GOT3 (cell line): ENCODE measurements around the gene DQX1.
A peak's percentile ranks its signal among the peaks of the same experiment; 100 is the strongest.

Experiments
- DNase-seq: peaks from one replicate; lab custom pipeline; 2025; ENCODE audit warnings: mixed read lengths; lab: John Stamatoyannopoulos, UW

Gene DQX1

DNA sequence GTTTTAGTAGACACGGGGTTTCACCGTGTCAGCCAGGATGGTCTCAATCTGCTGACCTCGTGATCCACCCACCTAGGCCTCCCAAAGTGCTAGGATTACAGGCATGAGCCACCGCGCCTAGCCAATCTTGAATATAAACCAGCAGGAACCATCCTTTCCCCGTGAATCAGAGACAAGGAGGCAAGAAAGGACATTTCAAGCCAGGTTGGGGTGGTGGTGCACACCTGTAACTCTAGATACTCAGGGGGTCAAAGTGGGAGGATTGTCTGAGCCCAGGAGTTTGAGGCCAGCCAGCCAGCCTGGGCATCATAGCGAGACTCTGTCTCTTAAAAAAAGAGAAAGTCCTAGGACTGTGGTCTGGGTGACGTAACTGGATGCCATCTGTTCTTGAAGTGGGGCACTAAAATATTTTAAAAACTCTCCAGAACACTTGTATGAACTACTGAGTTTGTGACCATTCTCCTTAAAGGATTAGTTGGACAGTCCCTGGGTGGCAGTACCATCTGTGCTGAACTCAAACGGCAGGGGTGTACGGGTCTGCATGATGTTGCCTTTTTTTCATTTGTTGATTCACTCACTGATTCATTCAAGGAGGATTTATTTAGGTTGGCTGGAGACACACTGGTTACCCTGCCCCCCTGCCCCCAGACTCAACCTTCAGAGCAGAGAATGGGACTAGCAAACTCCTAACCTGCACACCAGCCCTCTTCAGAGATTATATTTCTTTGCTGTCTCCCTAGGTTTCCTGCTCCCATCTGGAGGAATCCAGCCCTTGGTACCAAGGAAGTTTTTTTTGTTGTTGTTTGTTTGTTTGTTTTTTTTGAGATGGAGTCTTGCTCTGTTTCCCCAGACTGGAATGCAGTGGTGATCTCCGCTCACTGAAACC lies 14.7 kb downstream of the DQX1 start:
- DNase-seq = no peak

DNA sequence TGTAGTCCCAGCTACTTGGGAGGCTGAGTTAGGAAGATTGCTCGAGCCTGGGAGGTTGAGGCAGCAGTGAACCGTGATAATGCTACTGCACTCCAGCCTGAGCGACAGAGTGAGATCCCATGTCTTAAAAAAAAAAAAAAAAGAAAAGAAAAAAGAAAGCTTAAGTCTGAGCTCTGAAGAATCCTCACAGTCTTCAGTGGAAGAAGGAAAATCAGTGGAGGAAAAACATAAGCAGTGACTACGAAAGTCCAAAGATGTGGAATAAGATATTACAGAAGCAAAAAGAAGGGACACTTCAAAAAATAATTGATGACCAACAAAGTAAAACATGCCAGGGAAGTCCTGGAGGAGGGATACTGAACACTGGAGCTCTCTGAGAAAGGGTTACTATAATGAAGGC lies 15.8 kb downstream of the DQX1 start:
- no peak for DNase-seq

- DNase-seq = peak; percentile 34
These were observed 18.0 kb downstream of the DQX1 start for GRCh38 chr2:74507926-74508520.

DNA sequence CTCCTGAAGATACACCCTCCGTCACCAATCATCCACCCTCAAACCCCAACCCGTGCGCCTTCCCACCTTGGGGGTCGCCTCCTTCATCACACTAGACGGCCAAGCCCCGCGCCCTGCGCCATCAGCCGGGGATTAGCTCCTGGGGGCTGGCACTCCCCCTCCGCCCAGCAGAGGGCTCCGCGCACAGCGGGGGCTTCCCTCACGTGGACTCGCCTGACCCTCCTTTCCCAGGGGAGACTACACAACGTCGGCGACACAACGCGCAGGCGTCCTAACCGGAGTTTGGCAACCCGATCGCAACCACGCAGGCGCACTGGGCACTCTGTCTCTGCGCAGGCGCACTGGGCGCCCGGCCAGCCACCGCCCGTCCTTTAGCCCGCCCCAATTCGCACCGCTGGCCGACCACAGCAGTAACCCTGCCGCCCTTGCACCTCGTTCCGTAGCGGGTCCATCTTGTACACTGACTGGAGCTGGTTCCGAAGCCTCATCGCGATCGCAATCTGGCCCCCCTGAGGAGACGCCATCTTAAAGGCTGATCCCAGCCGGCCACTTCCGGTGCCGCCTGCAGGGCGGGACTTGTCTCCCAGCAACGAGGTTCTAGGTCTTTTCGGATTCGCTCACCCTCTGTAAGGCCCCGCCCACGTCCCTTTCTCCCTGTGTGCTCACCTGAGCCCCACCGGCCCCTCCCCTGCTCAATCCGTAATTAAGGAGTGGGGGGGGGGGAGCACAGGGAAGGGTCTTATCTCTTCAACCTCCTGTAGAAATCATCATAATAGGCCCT lies 18.7 kb downstream of the DQX1 start, which contains the start of gene PCGF1:
TSS of gene PCGF1 (minus strand) at position 551 of the 781 bp plus-strand sequence. CDS start at position 524, 27 bp downstream.
- DNase-seq = peak; percentile 96

DNA sequence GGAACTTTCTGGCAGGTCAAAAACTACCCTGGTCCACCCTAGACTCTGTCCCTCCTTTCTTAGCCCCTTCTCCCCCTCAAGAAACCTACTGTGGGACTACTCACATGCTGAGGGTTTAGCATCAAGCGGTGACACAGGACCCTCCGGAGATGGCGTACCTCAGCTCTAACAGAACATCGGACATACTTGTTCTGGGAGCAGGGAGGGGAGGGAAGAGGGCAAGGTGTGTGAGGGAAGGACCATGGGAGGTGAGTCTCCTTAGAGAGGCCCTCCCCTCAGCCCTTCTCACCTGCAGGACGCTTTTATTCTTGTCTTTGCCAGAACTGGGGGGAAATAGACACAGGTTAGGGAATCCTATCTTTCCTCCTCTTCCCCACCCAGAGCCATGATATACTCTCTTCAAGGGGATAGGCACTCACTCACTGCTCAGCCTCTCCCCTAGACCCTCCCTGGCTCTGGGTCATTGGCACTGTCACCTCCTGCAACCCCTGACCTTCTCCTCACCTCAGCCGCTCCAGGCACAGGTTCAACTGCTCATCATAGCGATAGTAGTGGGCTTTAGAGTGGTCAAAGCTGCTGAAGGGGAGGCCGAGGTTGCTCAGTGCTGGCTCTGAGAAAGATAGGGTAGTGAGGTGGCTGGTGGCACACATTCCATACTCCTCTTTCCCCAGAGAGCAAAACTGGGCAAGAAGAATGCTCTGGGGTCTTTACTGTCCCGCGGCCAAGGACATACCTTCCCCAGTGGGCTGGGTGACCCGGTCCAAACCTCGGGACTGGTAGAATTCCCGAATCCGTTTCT lies 20.4 kb downstream of the DQX1 start:
- no peak for DNase-seq

GRCh38 chr2:74504591-74504990 lies 21.4 kb downstream of the DQX1 start:
- no peak for DNase-seq

DNA sequence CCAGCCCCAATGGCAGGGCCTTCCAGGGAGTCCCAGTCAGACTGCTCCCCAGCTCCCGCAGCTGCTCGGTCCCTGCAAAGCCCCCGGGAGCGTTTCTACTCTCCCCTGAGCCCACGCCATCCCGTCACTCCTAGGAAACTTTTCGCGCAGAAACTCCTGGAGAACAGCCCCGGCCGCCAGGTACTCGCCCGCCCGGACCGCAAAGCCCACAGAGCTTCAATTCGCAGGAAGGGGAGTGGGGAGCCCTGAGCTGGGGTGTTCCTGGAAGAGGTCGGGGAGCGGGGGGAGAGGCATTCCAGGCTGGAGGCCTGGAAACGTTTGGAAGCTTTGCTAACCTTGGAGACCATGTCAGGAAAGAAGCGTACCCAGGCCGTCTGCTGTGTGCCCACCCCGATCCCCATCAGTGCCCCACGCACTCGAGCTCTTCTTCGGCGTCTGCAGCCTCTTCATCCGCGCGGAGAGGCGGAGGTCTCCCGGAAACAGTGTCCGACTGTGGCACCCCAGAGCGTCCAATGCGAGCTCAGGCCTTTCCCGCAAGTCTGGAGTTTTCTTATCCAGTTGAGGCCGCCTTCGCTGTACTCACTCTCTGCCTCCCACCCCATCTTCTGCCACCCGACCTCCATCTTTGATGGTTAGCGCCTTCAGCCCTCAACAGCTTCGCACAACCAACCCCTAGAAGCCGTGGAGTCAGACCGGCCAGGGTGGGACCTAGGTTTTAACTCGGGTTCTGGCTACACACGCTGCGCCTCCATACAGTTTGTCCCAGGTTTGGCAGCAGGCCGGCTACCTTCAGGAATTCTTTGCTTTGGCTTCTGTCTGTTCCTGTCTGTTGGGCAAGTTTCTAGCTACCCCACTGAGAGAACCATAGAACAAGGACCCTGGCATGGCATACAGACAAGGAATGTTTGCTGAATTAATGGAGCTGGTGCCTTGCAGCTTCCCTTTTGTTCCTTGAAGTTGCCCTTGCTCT lies 22.2 kb downstream of the DQX1 start:
- DNase-seq = no peak

DNA sequence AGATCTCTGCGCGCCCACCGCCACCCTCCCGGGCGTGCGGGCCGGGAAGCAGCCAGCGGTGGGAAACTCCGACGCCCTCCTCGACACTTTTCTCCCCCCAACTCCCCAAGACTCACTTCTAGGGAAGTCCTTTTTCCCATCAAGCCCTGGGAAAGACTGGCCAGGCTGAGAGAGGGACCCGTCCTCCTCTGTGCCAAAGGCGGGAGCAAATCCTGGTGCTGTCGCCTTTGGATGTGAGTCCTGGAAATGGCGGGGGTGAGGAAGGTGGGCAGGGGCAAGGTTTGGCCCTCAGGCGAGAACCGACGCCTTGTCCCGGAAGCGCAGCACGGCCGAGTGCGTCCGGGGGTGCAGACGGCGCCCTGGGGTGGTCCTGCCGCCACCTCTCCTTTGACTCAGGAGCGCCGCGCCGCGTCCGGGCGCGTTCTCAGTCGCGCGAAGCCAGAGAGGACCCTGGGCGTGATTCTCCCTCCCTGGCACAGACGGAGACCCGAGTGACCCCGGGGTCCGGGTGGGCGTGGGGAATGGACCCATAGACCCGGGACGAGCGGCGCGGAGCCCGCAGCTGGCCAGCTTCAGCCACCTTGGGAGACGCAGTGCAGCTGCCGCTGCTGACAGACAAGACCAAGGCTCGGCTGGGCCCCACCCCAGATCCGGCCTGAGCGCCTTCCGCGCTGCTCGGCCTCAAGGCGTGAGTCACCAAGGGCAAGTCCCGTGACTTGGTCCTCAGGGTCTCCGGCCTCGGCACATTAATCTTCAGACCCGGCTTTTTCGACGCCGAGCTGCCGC lies 23.1 kb downstream of the DQX1 start:
- peak; percentile 49 for DNase-seq

GRCh38 chr2:74502147-74502719 lies 23.8 kb downstream of the DQX1 start:
- no peak for DNase-seq

DNA sequence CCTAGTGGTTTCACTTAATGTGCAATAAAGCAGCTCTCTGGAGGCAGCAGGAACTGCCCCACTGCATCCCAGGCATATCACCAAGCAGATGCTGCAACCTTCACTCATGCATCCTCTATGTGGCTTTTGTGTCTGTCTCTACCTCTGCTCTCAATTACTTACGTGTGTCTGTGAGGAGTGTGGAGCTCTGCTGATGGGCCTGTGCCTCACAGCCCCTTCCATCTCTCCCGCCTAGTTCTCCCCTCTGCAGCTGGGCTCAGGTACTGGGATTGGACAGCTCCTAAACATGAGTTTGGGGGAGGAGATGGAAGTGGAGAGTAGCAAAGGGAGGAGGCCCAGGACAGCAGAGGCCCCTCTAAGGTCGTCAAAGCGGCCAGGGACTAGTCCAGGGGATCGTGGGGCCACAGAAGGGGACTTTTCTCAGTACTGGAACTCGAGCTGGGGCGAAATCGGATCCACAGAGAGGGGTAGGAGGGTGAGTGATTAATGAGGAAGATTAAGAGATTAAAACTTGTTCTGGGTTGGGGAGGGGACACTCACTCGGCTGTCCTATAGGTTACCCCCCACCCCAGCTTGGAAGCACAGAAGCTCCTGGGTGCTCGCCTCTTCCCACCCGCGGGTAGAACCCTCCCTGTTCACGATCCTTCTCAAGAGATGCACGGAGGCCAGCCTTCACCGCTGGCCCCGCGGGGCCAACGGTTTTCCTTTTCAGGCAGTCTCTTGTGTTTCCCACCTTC lies 24.5 kb downstream of the DQX1 start:
- DNase-seq = no peak

DNA sequence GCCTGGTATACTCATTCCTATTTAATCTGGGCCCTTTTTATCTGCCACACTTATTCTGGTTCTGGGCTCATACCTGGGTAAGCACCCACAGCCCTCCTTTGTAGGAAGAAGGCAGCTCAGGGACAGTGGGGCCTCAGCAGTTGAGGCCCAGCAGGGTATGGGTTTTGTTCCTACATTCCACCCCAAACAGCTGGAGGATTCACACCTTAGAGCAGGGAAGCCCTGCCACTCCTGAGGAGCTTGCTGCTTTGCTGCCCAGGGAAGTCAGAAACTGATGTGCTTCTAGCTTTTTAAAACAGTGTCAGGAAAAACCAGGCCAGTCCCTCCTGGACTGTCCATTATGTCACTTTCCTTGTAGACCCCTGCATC lies 25.5 kb downstream of the DQX1 start:
- DNase-seq = no peak

DNA sequence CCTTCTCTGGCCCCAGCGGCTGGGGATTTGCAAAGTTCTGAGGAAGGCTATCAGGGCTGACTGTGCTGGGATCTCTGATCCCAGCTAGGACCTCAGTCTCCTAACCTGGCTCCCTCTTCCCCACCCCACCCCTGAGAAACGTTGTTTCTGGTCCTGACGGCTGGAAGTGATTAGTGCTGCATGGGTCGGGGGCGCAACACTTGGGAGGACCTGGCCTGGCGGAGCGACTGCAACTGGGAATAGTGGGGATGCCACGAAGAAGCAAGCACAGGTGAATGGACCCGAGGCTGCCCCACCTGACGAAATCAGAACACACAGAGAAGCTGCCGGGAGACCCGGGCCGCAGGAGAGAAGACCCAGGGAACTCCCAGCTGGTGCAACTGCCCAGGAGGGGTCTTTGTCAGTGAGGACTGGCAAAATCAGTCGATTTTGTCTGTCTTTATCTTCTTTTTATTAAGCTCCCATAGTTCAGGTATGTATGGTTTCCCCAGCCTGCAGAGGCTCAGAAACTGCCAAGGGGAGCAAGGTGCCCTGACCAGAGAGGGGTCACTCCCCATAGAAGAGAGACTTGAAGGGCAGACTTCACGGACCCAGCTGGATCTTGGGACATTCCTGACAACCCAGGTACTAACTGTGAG lies 26.0 kb downstream of the DQX1 start:
- no peak for DNase-seq

- no peak for DNase-seq
These were observed 26.6 kb downstream of the DQX1 start, which contains the start of gene LBX2 for GRCh38 chr2:74499267-74499939. Gene LBX2 (minus strand): TSS chr2:74499603. CDS start chr2:74499537, 66 bp downstream.

DNA sequence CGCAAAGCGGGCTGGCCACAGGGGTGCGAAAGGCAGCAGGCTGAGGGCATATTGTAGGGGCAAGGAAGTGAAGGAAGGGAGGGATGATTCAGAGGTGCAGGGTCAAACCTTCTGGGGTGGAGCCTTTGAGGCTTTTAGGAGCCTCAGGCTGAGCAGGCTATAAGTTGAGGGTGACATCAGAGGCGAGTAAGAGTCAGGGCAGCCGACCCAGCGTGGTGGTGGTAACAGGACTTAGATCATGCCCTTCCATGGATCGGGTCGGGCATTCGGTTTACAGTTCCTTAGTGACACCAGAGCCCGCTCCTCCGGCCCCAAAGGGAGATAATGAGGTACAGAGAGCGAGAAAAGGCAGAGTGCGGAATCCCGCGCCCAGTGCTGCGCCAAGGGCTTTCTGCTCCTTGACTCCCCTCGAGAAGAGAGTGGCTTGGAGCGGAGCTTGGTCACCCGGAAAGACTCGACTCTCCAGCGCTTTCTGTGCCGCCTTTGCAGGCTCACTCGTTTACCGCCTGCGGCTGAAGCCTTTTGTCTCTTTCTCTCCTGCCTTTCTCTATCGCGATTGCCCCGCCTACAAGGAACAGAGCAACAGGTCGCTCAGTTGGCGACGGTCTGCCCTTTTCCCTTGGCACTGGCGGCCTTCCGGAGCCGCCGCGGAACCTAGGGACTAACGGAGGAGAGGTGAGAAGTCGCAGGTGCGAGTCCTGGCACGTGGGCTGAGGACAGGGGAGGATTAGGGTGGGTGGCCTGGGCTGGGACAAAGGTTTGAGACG lies 27.3 kb downstream of the DQX1 start:
- no peak for DNase-seq

- no peak for DNase-seq
These were observed 28.1 kb downstream of the DQX1 start for GRCh38 chr2:74497777-74498499.
